OCI-M2 (cell line): ENCODE data around the gene DCP2.

ENCODE experiments used
- DNase-seq: peaks from one replicate; lab custom pipeline; 2025; ENCODE audit not compliant: unreplicated experiment; lab: John Stamatoyannopoulos, UW

The DCP2 gene

DNA sequence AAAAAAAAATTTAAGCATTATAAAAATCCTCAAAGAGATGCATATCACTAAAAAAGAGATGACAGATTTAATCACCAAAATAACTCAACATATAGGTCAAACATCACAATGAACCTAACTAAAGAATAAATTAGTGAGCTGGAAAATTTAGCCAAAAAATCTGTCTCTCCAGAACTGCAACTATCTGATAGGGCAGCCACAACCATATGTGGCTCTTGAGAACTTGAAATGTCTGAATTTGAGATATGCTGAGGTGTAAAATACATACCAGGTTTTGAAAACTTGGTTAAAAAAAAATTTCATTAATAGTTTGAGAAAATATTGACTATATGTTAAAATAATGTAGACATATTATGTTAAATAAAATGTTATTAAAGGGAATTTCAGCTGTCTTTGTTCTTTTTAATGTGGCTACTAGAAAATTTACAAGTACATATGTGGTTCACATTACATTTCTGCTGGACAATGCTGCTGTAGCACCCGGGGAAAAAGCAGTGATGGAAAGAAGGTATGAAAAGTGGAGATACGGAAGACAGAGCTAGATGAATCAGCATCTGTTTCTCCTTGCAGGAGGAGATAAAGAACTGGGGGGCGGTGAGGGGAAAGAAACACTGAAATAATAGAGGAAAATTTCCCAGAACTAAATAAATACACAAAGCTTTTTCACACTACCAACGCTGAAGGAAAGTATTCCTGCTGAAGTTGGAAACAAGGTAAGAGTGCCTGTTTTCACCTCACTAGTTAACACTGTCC lies 66.1 kb downstream of the DCP2 start:
- DNase-seq = no peak

DNA sequence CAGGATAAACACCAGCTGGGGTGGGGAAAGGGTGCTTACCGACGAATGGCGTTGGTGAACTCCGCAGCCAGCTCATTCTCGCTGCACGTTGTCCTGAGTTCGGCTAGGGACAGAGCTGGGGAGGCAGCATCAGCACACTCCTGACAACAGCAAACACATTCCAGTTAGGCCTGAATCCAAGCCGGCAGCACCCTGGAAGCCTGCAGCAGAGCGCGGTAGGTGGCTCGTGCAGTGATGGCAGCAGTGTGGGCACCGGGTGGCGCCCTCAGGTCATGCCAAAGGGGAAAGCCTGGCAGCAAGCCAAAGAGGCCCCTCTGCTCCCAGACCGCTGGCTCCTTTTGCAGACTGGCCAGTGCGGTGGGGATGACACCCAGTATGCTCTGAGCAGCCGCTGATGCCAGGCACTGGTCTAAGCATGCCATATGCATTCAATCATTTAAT lies 66.9 kb downstream of the DCP2 start:
- DNase-seq = no peak

DNA sequence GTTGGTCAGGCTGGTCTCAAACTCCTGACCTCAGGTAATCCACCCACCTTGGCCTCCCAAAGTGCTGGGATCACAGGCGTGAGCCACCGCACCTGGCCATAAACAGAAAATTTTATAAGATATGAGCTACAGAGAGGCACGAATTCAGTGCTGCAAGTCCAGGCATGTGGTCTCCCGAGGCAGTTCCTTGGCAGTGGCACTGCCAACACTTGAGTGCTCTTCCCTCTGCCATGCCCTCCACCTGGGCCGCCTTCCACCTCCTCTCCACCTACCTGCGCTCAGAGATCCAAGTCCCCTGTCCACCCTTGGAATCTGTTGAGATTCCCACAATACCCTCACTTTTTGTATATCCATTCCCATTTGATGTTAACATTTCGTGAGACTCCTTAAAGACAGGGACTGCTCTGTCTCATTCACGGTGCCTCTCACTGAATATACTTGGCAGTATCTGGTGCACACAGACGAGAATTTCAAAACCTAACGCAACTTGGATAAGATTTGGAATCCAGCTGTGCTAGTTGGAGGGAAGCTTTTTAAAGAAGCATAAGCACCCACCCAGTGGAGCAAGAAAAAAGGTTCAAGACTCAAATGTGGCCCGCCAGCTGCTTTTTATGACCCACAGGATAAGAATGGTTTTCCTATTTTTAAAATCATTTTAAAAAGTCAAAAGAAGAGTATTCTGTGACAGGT lies 68.3 kb downstream of the DCP2 start:
- no peak for DNase-seq

DNA sequence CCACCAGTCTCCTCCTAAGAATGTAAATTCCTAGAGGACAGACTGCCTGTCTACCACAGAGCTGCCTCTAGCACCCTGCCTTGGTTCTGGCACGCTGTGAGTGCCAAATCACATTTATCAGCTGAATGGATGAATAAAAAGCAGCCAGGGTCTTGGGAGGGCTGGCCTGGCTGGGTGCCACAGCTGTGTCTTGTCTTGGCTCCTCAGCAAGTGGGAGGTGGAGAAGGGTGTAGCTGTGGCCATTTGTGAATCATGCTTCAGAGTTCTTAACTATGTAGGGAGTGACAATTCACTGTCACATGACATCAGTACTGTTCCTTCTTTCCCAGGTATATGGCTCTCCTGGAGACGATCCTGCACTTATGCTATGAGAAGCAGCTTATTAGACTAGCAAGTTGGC lies 70.6 kb downstream of the DCP2 start:
- DNase-seq = no peak

DNA sequence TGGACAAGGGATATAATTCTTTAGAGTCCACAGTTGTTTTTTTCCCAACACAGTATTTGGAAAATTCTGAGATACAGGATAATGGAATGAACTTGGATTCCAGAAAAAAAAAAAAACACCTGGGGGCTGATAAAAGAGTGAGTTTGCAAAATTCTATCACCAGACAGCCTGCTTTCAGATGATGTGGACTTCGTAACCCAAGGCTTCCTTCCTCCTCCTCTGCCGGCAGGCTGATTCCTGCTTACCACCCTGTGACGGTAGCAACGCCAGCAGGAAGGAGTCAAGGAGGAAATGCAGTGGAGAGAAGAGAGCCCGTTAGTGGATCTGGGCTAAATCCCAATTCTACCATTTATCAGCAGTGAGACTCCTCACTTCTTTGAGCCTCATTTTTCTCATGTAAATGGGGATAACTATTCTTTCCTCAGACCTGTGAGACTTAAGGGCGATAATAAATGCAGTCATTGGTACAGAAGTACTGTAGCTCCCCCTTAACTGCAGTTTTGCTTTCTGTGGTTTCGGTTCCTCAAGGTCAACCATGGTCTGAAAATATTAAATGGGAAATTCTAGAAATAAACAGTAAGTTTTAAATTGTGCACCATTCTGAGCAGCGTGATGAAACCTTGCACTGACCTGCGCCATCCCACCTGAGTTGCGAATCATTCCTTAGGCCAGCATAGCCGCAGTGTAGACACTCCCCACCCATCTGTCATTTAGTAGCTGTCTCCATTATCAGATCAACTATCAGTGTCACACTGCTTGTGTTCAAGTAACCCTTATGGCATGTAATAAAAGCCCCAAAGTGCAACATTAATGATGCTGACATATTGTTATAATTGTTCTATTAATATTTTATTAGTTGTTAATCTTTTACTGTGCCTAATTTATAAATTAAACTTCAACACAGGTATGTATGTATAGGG lies 71.4 kb downstream of the DCP2 start:
- DNase-seq = no peak

DNA sequence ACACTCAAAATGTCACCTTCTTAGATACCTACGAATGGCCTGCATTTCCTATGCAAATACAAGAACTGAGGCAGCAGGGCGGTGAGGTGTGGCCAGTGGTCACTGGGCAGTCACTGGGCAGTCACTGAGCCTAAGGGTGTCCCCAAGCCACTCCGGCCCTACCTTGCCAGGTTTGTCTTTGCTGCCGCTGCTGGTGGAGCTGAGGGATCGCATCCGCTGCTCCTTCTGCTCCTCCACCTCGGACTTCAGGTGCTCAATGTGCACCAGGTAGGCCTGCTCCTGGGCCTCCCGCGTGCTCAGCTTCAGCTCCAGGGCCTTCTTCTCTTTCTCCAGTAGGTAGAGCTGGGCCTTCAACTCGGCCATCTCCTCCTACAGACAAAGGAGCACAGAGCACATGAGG lies 72.3 kb downstream of the DCP2 start:
- DNase-seq = no peak

DNA sequence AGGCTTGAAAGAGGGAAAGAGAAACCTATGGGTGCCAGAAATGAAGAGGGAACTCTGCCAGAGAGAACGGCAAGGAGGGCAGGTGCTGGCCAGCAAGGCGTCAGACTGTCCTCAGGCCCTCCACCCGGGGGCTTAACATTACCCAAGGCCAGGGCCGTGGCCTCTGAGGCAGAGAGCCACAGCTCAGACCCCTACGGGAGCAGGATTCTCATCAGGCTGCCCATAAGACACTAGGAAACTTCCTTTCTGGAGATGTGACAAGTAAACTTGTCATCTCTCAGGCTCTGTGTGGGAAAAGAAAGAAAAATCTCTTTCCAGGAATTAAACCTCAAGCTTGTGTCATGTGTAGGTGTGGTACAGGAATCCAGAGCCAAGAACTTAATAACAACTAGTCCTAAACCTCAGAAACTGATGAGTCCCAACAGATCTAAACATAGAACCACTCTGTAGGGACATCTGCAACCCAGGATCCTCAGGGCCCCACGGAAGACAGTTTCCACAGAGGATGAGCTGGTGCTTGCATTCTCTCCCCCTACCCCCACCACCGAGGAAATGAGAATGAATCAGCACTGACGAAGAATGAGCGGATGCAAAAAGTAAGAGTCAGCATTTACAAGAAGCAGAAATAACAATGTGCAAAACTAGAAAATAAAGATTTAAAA lies 74.3 kb downstream of the DCP2 start:
- no peak for DNase-seq

DNA sequence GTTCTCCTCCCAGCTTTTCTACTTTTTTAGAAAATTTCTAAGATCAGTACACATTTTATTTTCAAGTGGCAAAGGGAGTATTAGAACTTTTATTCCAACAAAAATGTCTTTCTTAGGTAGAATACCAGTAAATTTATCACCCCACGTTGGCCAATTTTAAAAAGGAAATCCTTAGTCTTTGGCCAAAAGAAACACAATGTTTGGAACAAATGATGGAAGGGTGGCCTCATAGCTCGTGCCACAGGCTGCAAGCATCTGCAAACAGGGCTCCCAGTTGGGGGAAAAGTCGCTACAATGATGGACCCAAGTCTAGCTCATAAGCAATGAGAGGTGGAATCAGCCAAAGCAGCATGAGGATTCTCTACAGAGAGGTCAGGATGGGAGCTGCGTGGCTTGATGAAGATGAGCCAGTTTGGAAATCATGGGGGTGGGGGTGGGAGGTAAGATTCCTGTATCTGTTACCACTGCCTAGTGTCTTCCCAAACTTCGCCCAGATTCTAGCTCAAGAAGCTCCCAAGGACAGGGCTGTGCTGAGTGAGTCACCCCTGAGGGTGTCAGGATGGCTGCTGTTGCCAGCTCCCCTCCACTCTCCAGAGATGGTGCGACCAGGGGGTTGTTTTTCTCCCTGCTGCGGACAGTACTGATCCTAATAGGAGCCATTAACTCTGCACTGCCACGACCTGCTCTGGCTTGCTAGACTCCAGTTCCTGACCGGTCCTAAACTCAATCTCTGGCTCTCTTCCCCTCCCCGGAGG lies 75.6 kb downstream of the DCP2 start:
- DNase-seq = no peak

DNA sequence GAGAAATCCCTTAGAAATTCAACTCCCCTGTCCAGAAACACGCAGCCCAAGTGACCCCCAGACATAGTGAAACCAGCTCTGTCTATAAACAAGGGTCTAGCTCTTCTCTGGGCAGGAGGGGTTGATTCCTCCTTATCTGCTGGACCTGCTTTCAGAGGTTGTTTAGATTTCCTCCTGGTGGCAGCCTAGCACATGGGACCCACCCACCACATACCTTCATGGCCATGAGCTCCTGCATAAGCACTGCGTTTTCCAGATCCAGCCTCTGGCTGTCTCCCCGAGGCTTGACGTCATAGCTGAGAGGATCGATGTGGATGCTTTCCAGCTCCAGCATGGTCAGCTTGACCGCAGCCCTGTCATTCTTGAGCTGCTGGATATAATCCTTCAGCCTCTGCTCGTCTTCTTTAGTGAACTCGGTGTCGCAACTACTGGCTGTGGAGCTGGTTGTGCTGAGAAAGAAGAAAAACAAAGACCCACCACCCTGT lies 77.0 kb downstream of the DCP2 start:
- DNase-seq = no peak

DNA sequence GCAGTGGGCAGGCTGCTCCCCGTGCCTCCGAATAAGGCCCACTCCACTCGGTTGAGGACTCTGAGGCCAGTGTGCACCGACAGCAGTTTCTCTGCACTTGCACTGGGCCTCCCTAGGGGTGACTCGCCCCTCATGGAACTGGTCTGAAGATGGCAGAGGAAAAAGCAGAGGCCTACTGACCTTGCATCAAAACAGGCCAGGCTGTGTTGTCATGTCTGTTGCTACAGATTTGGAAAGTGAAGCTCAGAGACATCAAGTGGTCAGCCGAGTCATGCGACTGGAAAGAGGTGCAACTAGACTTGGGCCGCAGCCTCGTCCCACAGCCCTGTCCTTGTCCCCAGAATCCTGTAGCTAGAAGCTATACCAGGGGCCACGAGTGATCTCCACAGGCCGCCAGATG lies 78.3 kb downstream of the DCP2 start:
- DNase-seq = no peak

DNA sequence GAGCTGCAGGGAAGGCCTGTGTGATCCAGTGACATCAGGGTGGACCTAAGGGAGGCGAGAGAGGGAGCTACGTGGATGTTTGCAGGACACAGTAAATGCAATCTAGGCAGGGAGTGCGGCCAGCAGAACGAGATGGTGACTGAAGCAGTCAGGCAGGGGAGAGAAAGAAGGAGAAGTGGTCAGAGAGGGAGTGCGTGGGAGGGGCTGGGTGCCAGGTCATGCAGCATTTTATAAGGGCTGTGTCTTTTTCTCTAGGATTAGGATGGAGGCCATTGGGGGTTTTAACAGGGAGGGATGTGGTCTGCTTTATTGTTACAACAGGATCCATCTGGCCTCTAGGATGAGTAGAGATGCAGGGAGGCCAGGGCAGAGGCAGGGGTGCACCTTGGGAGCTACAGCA lies 80.4 kb downstream of the DCP2 start:
- no peak for DNase-seq

DNA sequence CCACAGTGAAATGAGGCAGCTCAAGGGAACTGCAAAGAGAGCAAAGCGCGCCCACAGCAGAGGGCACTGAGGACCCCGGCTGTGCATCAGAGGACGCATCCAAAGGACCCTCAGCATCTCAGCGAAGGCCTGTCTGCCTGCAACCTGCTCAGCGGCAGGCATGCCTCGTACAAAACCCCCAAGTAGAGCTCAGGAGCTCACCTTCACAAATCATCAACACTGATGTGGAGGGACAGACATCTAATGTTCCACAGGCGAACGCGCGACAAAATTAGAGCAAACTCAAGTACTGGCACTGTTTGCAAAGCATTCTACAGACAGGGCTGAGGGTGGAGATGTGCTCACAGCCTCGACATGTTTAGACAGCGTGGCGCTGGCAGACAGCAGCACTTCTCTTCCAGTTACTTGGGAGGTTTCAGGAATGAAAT lies 81.0 kb downstream of the DCP2 start:
- no peak for DNase-seq

DNA sequence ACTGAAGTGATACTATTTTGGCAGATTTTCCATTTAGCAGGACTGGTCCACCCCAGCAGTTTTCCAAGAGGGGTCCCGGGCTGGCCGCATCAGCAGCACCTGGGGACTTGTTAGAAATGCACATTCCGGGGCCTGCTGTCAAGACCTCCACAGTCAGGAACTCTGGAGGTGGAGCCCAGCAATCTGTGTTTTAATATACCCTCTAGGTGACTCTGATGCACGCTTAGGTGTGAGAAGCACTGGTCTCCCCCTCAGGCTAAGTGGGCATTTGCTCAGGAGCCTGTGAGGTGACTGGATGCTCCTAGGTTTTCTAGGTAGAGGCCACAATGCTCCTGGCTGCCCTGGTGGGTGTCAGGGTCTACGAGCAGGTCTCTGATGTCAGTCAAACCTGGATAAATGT lies 81.7 kb downstream of the DCP2 start:
- no peak for DNase-seq

DNA sequence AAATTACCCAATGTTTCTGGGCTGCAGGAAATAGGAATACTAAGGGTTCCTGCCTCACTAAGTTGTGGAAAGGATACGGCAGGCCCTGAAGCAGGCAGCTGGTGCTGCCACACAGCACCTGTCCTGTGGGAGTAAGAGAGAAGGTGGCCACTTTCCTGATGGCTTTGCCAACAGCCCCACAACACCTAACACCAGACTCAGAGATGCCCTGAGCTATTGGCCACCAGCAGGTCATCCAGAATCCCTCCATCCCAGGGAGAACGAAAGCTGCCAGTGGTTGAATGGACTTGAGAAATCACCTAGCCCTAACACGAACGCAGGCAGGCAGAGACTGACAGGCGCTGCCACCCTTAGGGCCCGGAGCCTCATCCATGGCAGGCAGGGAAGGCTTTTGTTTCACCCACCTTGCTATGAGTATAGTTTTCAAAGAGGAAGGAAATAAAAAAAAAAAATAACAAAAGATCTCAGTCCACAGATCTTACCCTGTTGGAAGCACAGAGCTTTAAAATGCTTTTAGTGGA lies 82.2 kb downstream of the DCP2 start:
- no peak for DNase-seq

DNA sequence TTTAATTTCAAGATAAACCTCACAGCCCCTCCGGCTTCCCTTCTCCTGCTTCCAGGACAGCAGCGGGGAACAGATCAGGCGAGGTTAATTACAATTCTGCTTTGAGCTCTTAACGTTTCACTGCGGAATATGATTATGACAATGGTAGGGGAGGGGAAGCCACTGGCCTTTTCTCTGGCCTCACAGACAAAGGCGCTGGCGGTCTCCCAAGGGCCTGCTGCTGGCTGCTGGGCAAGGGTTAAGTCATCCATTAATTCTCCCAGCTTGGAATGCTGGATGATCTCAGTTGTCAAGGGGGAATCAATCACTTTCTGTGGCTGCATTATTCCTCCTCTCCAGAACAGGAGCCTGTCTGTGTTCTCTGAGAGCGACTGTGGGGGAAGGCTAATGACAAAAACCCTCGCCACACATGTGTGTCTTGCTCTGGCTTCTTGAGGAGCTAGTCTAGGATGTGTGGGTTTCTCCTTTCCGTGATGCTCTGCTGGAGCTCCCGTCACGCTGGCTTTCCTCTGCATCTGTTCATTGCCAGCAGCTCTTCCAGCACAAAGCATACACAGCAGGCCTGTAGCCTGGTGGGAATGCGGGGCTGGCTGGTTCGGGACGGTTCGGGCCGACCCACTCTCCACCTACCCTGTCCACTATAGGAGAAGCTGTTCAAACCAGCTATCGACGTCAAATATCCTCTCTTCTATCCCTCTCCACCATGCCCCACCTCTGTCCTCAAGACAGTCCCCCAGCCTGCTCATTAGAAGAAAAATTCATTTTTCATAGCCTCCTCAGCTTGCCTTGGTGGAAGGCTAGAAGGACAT lies 82.8 kb downstream of the DCP2 start:
- DNase-seq = no peak

DNA sequence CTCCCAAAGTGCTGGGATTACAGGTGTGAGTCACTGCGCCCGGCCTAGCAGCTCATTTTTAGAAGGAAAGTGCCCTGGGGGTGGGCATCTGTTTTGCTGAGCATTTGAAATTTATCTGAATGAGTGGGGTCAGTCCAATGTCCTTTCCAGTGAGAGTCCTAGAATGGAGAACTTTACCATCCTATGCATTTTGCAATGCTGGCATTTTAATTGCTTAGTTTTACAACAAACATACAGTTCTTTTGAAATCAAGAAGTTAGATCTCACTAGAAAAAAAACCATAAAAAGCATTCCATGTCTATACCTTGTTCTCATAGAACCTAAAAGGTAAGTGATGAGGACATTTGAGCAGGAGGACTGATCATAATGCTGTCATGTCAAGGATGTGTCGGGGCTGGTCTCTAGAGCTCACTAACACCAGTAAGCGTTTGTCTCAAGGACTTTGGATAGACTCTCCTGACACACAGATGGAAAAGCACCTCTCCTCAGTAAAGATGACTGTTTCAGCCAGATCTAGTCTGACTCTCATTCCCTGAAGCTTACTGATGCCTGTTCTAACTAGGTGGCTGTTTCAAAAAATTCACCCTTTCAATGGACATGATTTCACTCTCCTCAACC lies 83.9 kb downstream of the DCP2 start:
- DNase-seq = no peak

DNA sequence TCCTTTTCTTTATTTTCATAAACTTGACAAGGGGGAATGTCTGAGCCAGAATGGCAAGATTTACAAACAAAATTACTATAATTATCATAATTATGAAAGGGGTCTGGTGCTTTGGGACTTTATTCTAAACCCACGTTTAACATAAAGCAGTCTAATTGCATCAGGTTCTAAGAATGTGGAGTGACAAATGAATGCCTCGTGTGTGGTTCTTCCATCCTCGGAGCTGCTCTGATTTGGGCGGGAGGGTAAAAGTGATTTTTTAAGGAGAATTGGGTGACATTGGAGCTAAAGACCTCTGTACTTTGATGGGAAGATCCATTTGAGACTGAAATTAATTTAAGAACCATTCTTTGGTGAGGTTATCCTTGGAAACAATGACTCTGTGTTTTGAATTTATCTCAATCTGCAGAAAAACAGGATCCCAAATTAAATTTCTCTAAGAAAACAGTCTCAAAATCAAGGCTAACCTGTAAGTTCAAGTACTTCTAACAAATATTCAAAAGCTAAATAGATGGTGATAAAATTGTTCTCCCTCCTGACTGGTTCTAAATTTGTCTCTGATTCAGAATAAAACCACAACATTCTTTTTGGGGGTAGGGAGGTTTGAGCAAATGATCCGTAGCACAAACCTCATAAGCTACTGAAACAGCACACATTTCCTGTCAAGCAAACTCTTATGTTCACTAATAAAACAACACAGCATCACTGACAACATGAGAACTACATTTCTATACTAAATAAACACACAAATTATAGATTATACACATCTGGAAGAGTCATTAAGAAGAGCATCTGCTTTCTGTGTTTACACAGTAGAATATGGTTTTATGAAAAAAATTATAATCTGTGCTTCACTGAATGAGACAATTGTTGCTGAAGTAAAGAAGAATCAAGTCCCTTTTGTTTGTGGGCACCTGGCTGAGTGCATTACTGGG lies 85.5 kb downstream of the DCP2 start:
- no peak for DNase-seq
